Measurements from ENCODE around the gene ERC2.

DNA sequence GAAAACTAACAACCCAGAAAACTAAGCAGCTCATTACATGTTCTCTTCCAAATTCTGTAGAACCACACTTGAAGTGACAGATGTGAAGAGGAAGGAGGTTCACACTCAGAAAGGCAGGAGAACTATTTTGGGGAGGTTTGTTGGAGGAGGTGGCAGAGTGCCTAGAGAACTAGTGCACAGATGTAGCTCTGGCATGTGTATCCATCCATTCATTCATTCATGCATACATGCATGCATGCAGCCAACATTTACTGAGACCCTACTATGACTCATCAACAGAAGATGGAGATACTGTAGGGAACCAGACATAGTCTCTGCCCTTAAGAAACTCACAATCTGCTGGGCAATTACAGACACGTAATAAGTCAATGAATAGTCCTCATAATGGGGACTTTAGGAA, 116.7 kb downstream of the ERC2 start:
- no peak for TF ChIP-seq GATA2 (IDR thresholded peaks at IDR 0.05; ENCODE audit: low read depth, low read length)
- no peak for TF ChIP-seq GATA3 (IDR thresholded peaks at IDR 0.05; ENCODE audit: low read depth, low read length)

Data from SH-SY5Y (cell line).